Liver (tissue), 3 donors: ENCODE measurements around the gene TAS2R1.

Source experiments
- ATF3 ChIP-seq: IDR thresholded peaks from 2 replicates; pipeline ENCODE4 v1.6.1; 2016; ENCODE audit warnings: antibody characterized with exemption
- CTCF ChIP-seq: fragments of 150-350 bp; IDR thresholded peaks from 2 replicates; pipeline ENCODE4 v1.5.1; 2017; ENCODE audit warnings: improper control_type of control experiment, low read depth, low read length; ENCODE audit not compliant: missing input control
- EGR1 ChIP-seq, 2 donors: IDR thresholded peaks; 2 replicates each; pipeline ENCODE4 v1.6.1; 2016 to 2018; ENCODE audit warnings: antibody characterized with exemption in 2 of 2, low read depth in 2 of 2
- JUND ChIP-seq, 2 donors: IDR thresholded peaks; 2 replicates each; pipeline ENCODE4 v1.6.1; 2016; ENCODE audit warnings: antibody characterized with exemption in 2 of 2
- RAD21 ChIP-seq, 2 donors: IDR thresholded peaks; 2 replicates each; pipeline ENCODE4 v1.6.1; 2016; ENCODE audit warnings: antibody characterized with exemption in 2 of 2, mild to moderate bottlenecking in 2 of 2
- SP1 ChIP-seq: IDR thresholded peaks from 2 replicates; pipeline ENCODE4 v1.6.1; 2018; ENCODE audit warnings: antibody characterized with exemption, mild to moderate bottlenecking
- TAF1 ChIP-seq: conservative IDR thresholded peaks from 2 replicates; pipeline ENCODE4 v1.6.1; 2016; ENCODE audit warnings: antibody characterized with exemption, mild to moderate bottlenecking
- YY1 ChIP-seq: IDR thresholded peaks from 2 replicates; pipeline ENCODE4 v1.6.1; 2016; ENCODE audit warnings: antibody characterized with exemption, mild to moderate bottlenecking
- ZBTB33 ChIP-seq: IDR thresholded peaks from 2 replicates; pipeline ENCODE4 v1.6.1; 2016; ENCODE audit warnings: antibody characterized with exemption
- TF ChIP-seq, protein P1 (sequence below): IDR thresholded peaks from 2 replicates; pipeline ENCODE4 v1.6.1; 2016; ENCODE audit warnings: antibody characterized with exemption, mild to moderate bottlenecking
- TF ChIP-seq, protein P2 (sequence below): IDR thresholded peaks from 2 replicates; pipeline ENCODE4 v1.6.1; 2016; ENCODE audit warnings: antibody characterized with exemption
- donor health status: healthy.
- donor health status: healthy.

DNA sequence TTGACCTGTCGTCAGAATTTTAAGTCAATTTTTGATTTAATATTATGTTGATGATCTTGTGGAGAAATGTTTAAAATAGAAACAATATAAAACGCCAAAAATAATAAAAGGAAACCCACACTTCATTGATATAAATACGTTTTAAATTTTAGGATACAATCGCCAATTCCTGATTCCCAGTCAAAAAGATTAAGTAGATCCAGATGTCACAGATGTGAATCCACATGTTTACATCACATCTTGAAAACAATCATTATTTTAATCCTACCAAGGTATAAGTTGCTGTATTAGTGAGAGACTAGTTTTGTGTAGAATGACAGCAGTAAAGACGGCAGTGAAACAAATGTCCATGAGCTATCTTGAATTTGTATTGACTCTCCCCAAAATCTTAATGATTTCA is 4.9 kb downstream of the TAS2R1 start:
- TF ChIP-seq CTCF, result no peak
- TF ChIP-seq SP1, result no peak
- TF ChIP-seq, protein P1, sequence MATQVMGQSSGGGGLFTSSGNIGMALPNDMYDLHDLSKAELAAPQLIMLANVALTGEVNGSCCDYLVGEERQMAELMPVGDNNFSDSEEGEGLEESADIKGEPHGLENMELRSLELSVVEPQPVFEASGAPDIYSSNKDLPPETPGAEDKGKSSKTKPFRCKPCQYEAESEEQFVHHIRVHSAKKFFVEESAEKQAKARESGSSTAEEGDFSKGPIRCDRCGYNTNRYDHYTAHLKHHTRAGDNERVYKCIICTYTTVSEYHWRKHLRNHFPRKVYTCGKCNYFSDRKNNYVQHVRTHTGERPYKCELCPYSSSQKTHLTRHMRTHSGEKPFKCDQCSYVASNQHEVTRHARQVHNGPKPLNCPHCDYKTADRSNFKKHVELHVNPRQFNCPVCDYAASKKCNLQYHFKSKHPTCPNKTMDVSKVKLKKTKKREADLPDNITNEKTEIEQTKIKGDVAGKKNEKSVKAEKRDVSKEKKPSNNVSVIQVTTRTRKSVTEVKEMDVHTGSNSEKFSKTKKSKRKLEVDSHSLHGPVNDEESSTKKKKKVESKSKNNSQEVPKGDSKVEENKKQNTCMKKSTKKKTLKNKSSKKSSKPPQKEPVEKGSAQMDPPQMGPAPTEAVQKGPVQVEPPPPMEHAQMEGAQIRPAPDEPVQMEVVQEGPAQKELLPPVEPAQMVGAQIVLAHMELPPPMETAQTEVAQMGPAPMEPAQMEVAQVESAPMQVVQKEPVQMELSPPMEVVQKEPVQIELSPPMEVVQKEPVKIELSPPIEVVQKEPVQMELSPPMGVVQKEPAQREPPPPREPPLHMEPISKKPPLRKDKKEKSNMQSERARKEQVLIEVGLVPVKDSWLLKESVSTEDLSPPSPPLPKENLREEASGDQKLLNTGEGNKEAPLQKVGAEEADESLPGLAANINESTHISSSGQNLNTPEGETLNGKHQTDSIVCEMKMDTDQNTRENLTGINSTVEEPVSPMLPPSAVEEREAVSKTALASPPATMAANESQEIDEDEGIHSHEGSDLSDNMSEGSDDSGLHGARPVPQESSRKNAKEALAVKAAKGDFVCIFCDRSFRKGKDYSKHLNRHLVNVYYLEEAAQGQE, result no peak
- no peak for TF ChIP-seq EGR1 (IDR thresholded peaks at IDR 0.05; ENCODE audit: low read depth in 2 of 2)
- TF ChIP-seq, protein P2, sequence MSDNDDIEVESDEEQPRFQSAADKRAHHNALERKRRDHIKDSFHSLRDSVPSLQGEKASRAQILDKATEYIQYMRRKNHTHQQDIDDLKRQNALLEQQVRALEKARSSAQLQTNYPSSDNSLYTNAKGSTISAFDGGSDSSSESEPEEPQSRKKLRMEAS, result no peak
- TF ChIP-seq YY1, result no peak
- TF ChIP-seq ATF3, result no peak
- no peak for TF ChIP-seq TAF1
- TF ChIP-seq RAD21 (IDR thresholded peaks at IDR 0.05), result no peak
- no peak for TF ChIP-seq JUND (IDR thresholded peaks at IDR 0.05)
- TF ChIP-seq ZBTB33, result no peak
